Measurements from ENCODE around the gene STEAP1. TPM values are rescaled to one million over a fixed set of nuclear protein-coding genes. Genes with fewer than 3 reads are reported as not detected.

STEAP1 gene
- total and polyA plus RNA-seq, 2 experiments from 2014 or later: 15.5 to 16.7 TPM

GRCh38 chr7:90176195-90176594, 21.9 kb downstream of the STEAP1 start:
- Histone ChIP-seq H3K9me3 (ENCODE audit: low read depth) (no peaks in the 10 kb centered on the region), H2AFZ (no peak overlapping the region), H4K20me1 (ENCODE audit: insufficient read depth, poor library complexity, severe bottlenecking) (no peaks in the 10 kb centered on the region), H3K4me1 (ENCODE audit: insufficient read depth) (no peaks in the 10 kb centered on the region), H3K36me3 (replicated peaks; ENCODE audit: insufficient read depth, low read depth) (no peaks in the 10 kb centered on the region), H3K4me2 (no peak overlapping the region), H3K27ac (no peak overlapping the region), H3K9me2 (replicated peaks; ENCODE audit: insufficient read depth) (no peaks in the 10 kb centered on the region), H3K4me3 (no peak overlapping the region), H3K27me3 (no peaks in the 10 kb centered on the region), H3K79me2 (no peaks in the 10 kb centered on the region)
- TF ChIP-seq EZH2 (IDR thresholded peaks at IDR 0.05; ENCODE audit: borderline replicate concordance): no peak
- TF ChIP-seq, protein P1, sequence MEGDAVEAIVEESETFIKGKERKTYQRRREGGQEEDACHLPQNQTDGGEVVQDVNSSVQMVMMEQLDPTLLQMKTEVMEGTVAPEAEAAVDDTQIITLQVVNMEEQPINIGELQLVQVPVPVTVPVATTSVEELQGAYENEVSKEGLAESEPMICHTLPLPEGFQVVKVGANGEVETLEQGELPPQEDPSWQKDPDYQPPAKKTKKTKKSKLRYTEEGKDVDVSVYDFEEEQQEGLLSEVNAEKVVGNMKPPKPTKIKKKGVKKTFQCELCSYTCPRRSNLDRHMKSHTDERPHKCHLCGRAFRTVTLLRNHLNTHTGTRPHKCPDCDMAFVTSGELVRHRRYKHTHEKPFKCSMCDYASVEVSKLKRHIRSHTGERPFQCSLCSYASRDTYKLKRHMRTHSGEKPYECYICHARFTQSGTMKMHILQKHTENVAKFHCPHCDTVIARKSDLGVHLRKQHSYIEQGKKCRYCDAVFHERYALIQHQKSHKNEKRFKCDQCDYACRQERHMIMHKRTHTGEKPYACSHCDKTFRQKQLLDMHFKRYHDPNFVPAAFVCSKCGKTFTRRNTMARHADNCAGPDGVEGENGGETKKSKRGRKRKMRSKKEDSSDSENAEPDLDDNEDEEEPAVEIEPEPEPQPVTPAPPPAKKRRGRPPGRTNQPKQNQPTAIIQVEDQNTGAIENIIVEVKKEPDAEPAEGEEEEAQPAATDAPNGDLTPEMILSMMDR (IDR thresholded peaks at IDR 0.05; ENCODE audit: poor library complexity): no peak
- TF ChIP-seq EZH2phosphoT487 (IDR thresholded peaks at IDR 0.05; ENCODE audit: low read depth, severe bottlenecking, unreplicated experiment): no peak
- no peak for DNase-seq (ENCODE audit: low spot score)
- WGBS (ENCODE audit: low lambda C conversion rate, missing lambda C conversion rate): 95% methylated on average over 1 of the region's 1 CpG

- Histone ChIP-seq H3K9me3 (ENCODE audit: low read depth) (no peaks in the 10 kb centered on the region), H3K27ac (no peak overlapping the region), H3K4me1 (ENCODE audit: insufficient read depth) (no peaks in the 10 kb centered on the region), H4K20me1 (ENCODE audit: insufficient read depth, poor library complexity, severe bottlenecking) (no peaks in the 10 kb centered on the region), H3K79me2 (no peaks in the 10 kb centered on the region), H3K27me3 (no peaks in the 10 kb centered on the region), H3K36me3 (replicated peaks; ENCODE audit: insufficient read depth, low read depth) (no peaks in the 10 kb centered on the region), H3K4me2 (no peak overlapping the region), H3K9me2 (replicated peaks; ENCODE audit: insufficient read depth) (no peaks in the 10 kb centered on the region), H2AFZ (no peak overlapping the region), H3K4me3 (no peak overlapping the region)
- WGBS (ENCODE audit: low lambda C conversion rate, missing lambda C conversion rate): 92% methylated on average over 2 of the region's 2 CpGs
- DNase-seq (ENCODE audit: low spot score): no peak
- TF ChIP-seq EZH2phosphoT487 (IDR thresholded peaks at IDR 0.05; ENCODE audit: low read depth, severe bottlenecking, unreplicated experiment) (no peak), EZH2 (IDR thresholded peaks at IDR 0.05; ENCODE audit: borderline replicate concordance) (no peak)
- TF ChIP-seq, protein P1 (IDR thresholded peaks at IDR 0.05; ENCODE audit: poor library complexity): no peak
Observed at GRCh38 chr7:90178166-90178565, 23.9 kb downstream of the STEAP1 start.

DNA sequence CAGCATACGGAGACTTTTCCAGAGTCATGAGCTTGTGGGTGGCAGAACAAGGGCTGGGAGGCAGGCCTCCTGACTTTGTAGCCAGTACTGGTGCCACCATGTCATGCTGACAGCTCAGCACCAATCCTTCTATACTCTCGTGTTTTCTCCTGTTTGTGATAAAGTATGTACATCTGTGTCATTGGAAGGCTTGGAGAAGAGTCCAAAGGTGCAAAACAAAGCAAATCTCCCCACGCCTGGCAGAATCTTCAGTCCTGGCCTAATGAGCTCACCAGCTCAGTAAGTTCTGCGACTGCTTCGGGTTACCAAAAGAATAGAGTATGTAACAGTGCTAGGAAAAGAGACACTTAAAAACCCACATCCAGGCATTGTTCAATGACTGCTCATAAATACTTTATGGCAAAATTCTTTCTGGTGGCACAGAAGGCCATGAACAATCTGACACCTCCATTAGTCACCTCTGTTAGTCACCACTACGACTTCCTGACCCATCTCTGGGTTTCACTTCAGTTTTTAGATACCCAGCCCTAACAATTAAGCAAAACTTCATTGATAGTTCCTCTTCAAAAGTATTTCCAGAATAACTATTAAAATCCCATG, 24.5 kb downstream of the STEAP1 start:
- DNase-seq (ENCODE audit: low spot score): peak; percentile 15
- Histone ChIP-seq H3K79me2 (no peaks in the 10 kb centered on the region), H3K4me1 (ENCODE audit: insufficient read depth) (no peaks in the 10 kb centered on the region), H3K9me2 (replicated peaks; ENCODE audit: insufficient read depth) (no peaks in the 10 kb centered on the region), H3K4me2 (no peak overlapping the region), H3K36me3 (replicated peaks; ENCODE audit: insufficient read depth, low read depth) (no peaks in the 10 kb centered on the region), H3K27ac (no peak overlapping the region), H4K20me1 (ENCODE audit: insufficient read depth, poor library complexity, severe bottlenecking) (no peaks in the 10 kb centered on the region), H3K27me3 (no peaks in the 10 kb centered on the region), H3K4me3 (no peak overlapping the region), H2AFZ (no peak overlapping the region), H3K9me3 (ENCODE audit: low read depth) (no peaks in the 10 kb centered on the region)
- WGBS (ENCODE audit: low lambda C conversion rate, missing lambda C conversion rate): 77% methylated on average over 6 of the region's 6 CpGs
- TF ChIP-seq EZH2phosphoT487 (IDR thresholded peaks at IDR 0.05; ENCODE audit: low read depth, severe bottlenecking, unreplicated experiment) (no peak), EZH2 (IDR thresholded peaks at IDR 0.05; ENCODE audit: borderline replicate concordance) (no peak)

DNA sequence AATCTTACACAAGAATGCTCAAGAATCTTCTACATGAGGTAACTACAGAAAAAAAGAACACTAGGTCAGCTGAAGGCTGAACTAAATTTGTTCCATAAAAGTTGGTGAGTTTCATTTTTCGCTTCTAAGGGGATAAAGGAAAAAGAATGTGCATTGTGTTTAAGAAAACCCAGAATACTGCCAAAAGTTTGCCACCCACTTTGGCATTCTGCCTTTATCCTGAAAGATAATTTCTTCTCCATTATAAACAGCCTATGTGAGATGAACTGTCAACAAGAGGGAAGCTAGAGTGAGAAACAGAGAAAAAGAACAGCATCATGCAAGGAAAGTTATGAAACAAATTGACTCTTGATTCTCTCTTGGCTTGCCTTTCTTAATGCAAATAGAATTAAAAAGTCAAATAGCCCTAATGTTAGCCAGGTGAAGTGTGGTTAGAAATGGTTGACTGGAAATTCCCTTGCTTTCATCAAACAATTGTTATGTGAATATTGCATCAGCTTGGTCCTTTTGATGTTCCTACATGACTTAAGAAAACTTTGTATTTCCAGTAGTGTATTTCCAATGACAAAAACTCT, 25.8 kb downstream of the STEAP1 start:
- TF ChIP-seq EZH2phosphoT487 (IDR thresholded peaks at IDR 0.05; ENCODE audit: low read depth, severe bottlenecking, unreplicated experiment) (no peak), EZH2 (IDR thresholded peaks at IDR 0.05; ENCODE audit: borderline replicate concordance) (no peak)
- TF ChIP-seq, protein P1 (IDR thresholded peaks at IDR 0.05; ENCODE audit: poor library complexity): no peak
- no peaks in the 10 kb centered on the region for H3K9me3 ChIP-seq (ENCODE audit: low read depth)

More for the DNA sequence above, 25.8 kb downstream of the STEAP1 start:
- Histone ChIP-seq H3K27me3 (no peaks in the 10 kb centered on the region), H3K9me2 (replicated peaks; ENCODE audit: insufficient read depth) (no peaks in the 10 kb centered on the region), H3K4me1 (ENCODE audit: insufficient read depth) (no peaks in the 10 kb centered on the region), H3K4me2 (no peak overlapping the region), H4K20me1 (ENCODE audit: insufficient read depth, poor library complexity, severe bottlenecking) (no peaks in the 10 kb centered on the region), H3K36me3 (replicated peaks; ENCODE audit: insufficient read depth, low read depth) (no peaks in the 10 kb centered on the region), H3K27ac (no peak overlapping the region), H3K79me2 (no peaks in the 10 kb centered on the region), H3K4me3 (no peak overlapping the region), H2AFZ (no peak overlapping the region)
- 84% methylated on average over 1 of the region's 1 CpG for WGBS (ENCODE audit: low lambda C conversion rate, missing lambda C conversion rate)
- no peak for DNase-seq (ENCODE audit: low spot score)
